ENCODE results near the gene CCDC85C. TPM values are rescaled to one million over a fixed set of nuclear protein-coding genes. Genes with fewer than 3 reads are reported as not detected.

The CCDC85C gene
- total RNA-seq, 2 experiments from 2014 or later = 6.4 to 15.0 TPM

GRCh38 chr14:99519931-99520421 is 84.0 kb downstream of the CCDC85C start:
- H3K4me2 ChIP-seq (ENCODE audit: low read length) = no peak overlapping the region
- H3K4me3 ChIP-seq (ENCODE audit: low read depth, low read length, poor library complexity, severe bottlenecking) = no peak overlapping the region
- H3K4me1 ChIP-seq (ENCODE audit: insufficient read depth, low read length, poor library complexity, severe bottlenecking) = no peaks in the 10 kb centered on the region
- H4K20me1 ChIP-seq (ENCODE audit: insufficient read depth, low read length) = no peaks in the 10 kb centered on the region
- H2AFZ ChIP-seq (ENCODE audit: low read length) = no peak overlapping the region
- ChIA-PET POLR2A (no interaction called here), CTCF (ENCODE audit: unreplicated experiment) (no interaction called here)
- no peak for TF ChIP-seq CTCF (conservative IDR thresholded peaks at IDR 0.05; ENCODE audit: low read length)
- no peak for TF ChIP-seq EZH2phosphoT487 (IDR thresholded peaks at IDR 0.05; ENCODE audit: borderline replicate concordance, low read depth, low read length)
- intact Hi-C loops (cut with micrococcal nuclease; ENCODE audit: unreplicated experiment) = loop anchor here (2.0 to 5.0 kb wide), 2 partner anchors 167 to 212 kb away; no protein-coding TSS in a partner anchor
- no peaks in the 10 kb centered on the region for H3K36me3 ChIP-seq (ENCODE audit: insufficient read depth, low read length)
- no peaks in the 10 kb centered on the region for H3K79me2 ChIP-seq (ENCODE audit: insufficient read depth, low read depth, low read length)
- no peaks in the 10 kb centered on the region for H3K9me2 ChIP-seq (ENCODE audit: insufficient read depth, low read length)
- no peaks in the 10 kb centered on the region for H3K9me3 ChIP-seq (ENCODE audit: low read length)
- DNase-seq (ENCODE audit: low spot score) = no peak
- BruUV-seq (replicated peaks) = no TSS peak
- H3K27ac ChIP-seq (ENCODE audit: low read depth, low read length, poor library complexity, severe bottlenecking) = no peak overlapping the region

GRCh38 chr14:99519347-99519881 is 84.6 kb downstream of the CCDC85C start:
- Histone ChIP-seq H3K4me2 (ENCODE audit: low read length) (no peak overlapping the region), H2AFZ (ENCODE audit: low read length) (no peak overlapping the region), H3K4me3 (ENCODE audit: low read depth, low read length, poor library complexity, severe bottlenecking) (no peak overlapping the region), H4K20me1 (ENCODE audit: insufficient read depth, low read length) (no peaks in the 10 kb centered on the region), H3K4me1 (ENCODE audit: insufficient read depth, low read length, poor library complexity, severe bottlenecking) (no peaks in the 10 kb centered on the region), H3K79me2 (ENCODE audit: insufficient read depth, low read depth, low read length) (no peaks in the 10 kb centered on the region), H3K9me3 (ENCODE audit: low read length) (no peaks in the 10 kb centered on the region), H3K36me3 (ENCODE audit: insufficient read depth, low read length) (no peaks in the 10 kb centered on the region), H3K27ac (ENCODE audit: low read depth, low read length, poor library complexity, severe bottlenecking) (no peak overlapping the region), H3K9me2 (ENCODE audit: insufficient read depth, low read length) (no peaks in the 10 kb centered on the region)
- ChIA-PET CTCF (ENCODE audit: unreplicated experiment) (no interaction called here), POLR2A (no interaction called here)
- no TSS peak for BruUV-seq (replicated peaks)
- intact Hi-C loops (cut with micrococcal nuclease; ENCODE audit: unreplicated experiment) = loop anchor here (2.0 to 5.0 kb wide), 2 partner anchors 167 to 213 kb away; no protein-coding TSS in a partner anchor
- TF ChIP-seq CTCF (conservative IDR thresholded peaks at IDR 0.05; ENCODE audit: low read length) (no peak), EZH2phosphoT487 (IDR thresholded peaks at IDR 0.05; ENCODE audit: borderline replicate concordance, low read depth, low read length) (no peak)
- no peak for DNase-seq (ENCODE audit: low spot score)

Data from OCI-LY7 (cell line).